Hepatocyte (in vitro differentiated cells): ENCODE results near the gene PDXDC1. TPM values are rescaled to one million over a fixed set of nuclear protein-coding genes. Genes with fewer than 3 reads are reported as not detected.
"Not testable (repeated sequence)": the region's sequence is repeated elsewhere in the genome, so short reads cannot be mapped to it uniquely, and the experiment has no call there.

Experiments
- DNase-seq: peaks from one replicate; pipeline ENCODE4 v3.0.0-alpha.2; 2016; ENCODE audit warnings: low spot score
- H2AFZ ChIP-seq: fragments of 200-600 bp; sonication (generic); 2 replicates; pipeline ENCODE4 v1.6.0; 2016; ENCODE audit warnings: antibody characterized with exemption, mild to moderate bottlenecking
- H3K27ac ChIP-seq: fragments of 200-600 bp; sonication (generic); 2 replicates; pipeline ENCODE4 v1.5.1; 2016; ENCODE audit warnings: mild to moderate bottlenecking
- H3K27me3 ChIP-seq: fragments of 200-600 bp; sonication (generic); 2 replicates; pipeline ENCODE4 v1.6.1; 2016
- H3K36me3 ChIP-seq: fragments of 200-600 bp; sonication (generic); replicated peaks from 2 replicates; pipeline ENCODE4 v1.5.1; 2016; ENCODE audit warnings: low read depth; ENCODE audit not compliant: insufficient read depth
- H3K4me1 ChIP-seq: fragments of 200-600 bp; sonication (generic); 2 replicates; pipeline ENCODE4 v1.5.1; 2016; ENCODE audit warnings: mild to moderate bottlenecking, moderate library complexity; ENCODE audit not compliant: insufficient read depth
- H3K4me2 ChIP-seq: fragments of 200-600 bp; sonication (generic); 2 replicates; pipeline ENCODE4 v1.6.0; 2016
- H3K4me3 ChIP-seq: fragments of 200-600 bp; sonication (generic); 2 replicates; pipeline ENCODE4 v1.5.1; 2016; ENCODE audit warnings: mild to moderate bottlenecking
- H3K79me2 ChIP-seq: fragments of 200-600 bp; sonication (generic); 2 replicates; pipeline ENCODE4 v1.6.0; 2017; ENCODE audit warnings: mild to moderate bottlenecking
- H3K9me2 ChIP-seq: fragments of 200-600 bp; sonication (generic); replicated peaks from 2 replicates; pipeline ENCODE4 v1.6.0; 2017; ENCODE audit warnings: mild to moderate bottlenecking; ENCODE audit not compliant: insufficient read depth
- H3K9me3 ChIP-seq: fragments of 200-600 bp; sonication (generic); 2 replicates; pipeline ENCODE4 v1.5.1; 2016; ENCODE audit warnings: low read depth, mild to moderate bottlenecking
- H4K20me1 ChIP-seq: fragments of 200-600 bp; sonication (generic); 2 replicates; pipeline ENCODE4 v1.6.0; 2016; ENCODE audit warnings: mild to moderate bottlenecking; ENCODE audit not compliant: insufficient read depth, poor library complexity, severe bottlenecking
- WGBS: methylation state at CpG from one replicate; pipeline ENCODE4 v1.1.6; 2016; ENCODE audit warnings: low lambda C conversion rate; ENCODE audit errors: missing lambda C conversion rate; 5-methylcytosine and 5-hydroxymethylcytosine counted together
- polyA plus RNA-seq: library from polyadenylated mRNA; unstranded; fragments of >200 nt; fragmentation: Nextera tagmentation; extraction: Ambion mirVana; gene quantifications from 2 replicates; pipeline ENCODE4 v1.2.1, GENCODE V29; 2016
- total RNA-seq: library from RNA; depleted of rRNA; stranded (reverse); fragments of >200 nt; gene quantifications from 2 replicates; pipeline ENCODE4 v1.2.3, GENCODE V29; 2014

Gene PDXDC1
- total and polyA plus RNA-seq, 2 experiments from 2014 or later = 141 to 146 TPM

- not testable (repeated sequence) for DNase-seq, H3K9me2 ChIP-seq, H2AFZ ChIP-seq, H3K9me3 ChIP-seq, H3K36me3 ChIP-seq, H3K4me1 ChIP-seq, H3K27me3 ChIP-seq, H4K20me1 ChIP-seq
- 19% methylated on average over 11 of the region's 14 CpGs for WGBS
- Histone ChIP-seq H3K27ac (peak overlapping the region; percentile 93), H3K4me3 (peak overlapping the region; percentile 31), H3K4me2 (peak overlapping the region; percentile 74), H3K79me2 (peaks cover 20% of the 10 kb centered on the region)
Observed at GRCh38 chr16:15093571-15093954, 118.7 kb downstream of the PDXDC1 start.

GRCh38 chr16:15093955-15094827, 119.4 kb downstream of the PDXDC1 start, which contains the start of gene RRN3:
Gene RRN3, minus strand, starts transcription at chr16:15094272. Its CDS starts 39 bp downstream, at chr16:15094233.
- not testable (repeated sequence) for H3K9me3 ChIP-seq, H3K9me2 ChIP-seq, H3K4me1 ChIP-seq, H3K27me3 ChIP-seq, H4K20me1 ChIP-seq, H3K36me3 ChIP-seq
- Histone ChIP-seq H3K79me2 (peaks cover 20% of the 10 kb centered on the region), H3K27ac (peak within 1 kb of the TSS; percentile 93), H2AFZ (peak within 1 kb of the TSS; percentile 61), H3K4me3 (peak within 1 kb of the TSS; percentile 42), H3K4me2 (peak within 1 kb of the TSS; percentile 83)
- 6% methylated on average over 56 of the region's 56 CpGs for WGBS
- peak; percentile 96 for DNase-seq

GRCh38 chr16:15096583-15096972, 121.8 kb downstream of the PDXDC1 start:
- H3K27me3 ChIP-seq, H3K4me1 ChIP-seq, H3K4me3 ChIP-seq, H3K4me2 ChIP-seq, H3K9me3 ChIP-seq, H4K20me1 ChIP-seq, H3K9me2 ChIP-seq, H3K36me3 ChIP-seq, H2AFZ ChIP-seq, H3K27ac ChIP-seq, DNase-seq: not testable (repeated sequence)
- WGBS = 94% methylated on average over 9 of the region's 9 CpGs
- peaks cover 19% of the 10 kb centered on the region for H3K79me2 ChIP-seq

GRCh38 chr16:15099366-15099909, 124.6 kb downstream of the PDXDC1 start:
- not testable (repeated sequence) for H3K9me3 ChIP-seq, H3K4me2 ChIP-seq, H3K4me1 ChIP-seq, H3K79me2 ChIP-seq, H3K4me3 ChIP-seq, H3K9me2 ChIP-seq, H3K27me3 ChIP-seq, H2AFZ ChIP-seq, H4K20me1 ChIP-seq, H3K27ac ChIP-seq, DNase-seq, H3K36me3 ChIP-seq
- WGBS = 95% methylated on average over 2 of the region's 2 CpGs

- not testable (repeated sequence) for H3K27ac ChIP-seq, DNase-seq, H3K4me2 ChIP-seq, H3K36me3 ChIP-seq, H3K27me3 ChIP-seq, H3K9me3 ChIP-seq, H3K79me2 ChIP-seq, H2AFZ ChIP-seq, H3K4me3 ChIP-seq, H3K9me2 ChIP-seq, H4K20me1 ChIP-seq, H3K4me1 ChIP-seq
- 78% methylated on average over 5 of the region's 5 CpGs for WGBS
Observed at GRCh38 chr16:15100372-15100987, 125.7 kb downstream of the PDXDC1 start.

GRCh38 chr16:15127641-15128425, 153.0 kb downstream of the PDXDC1 start:
- not testable (repeated sequence) for H3K4me1 ChIP-seq, H3K4me2 ChIP-seq, H3K9me2 ChIP-seq, DNase-seq, H3K36me3 ChIP-seq, H3K27me3 ChIP-seq, H3K4me3 ChIP-seq, H4K20me1 ChIP-seq, H3K9me3 ChIP-seq, H3K27ac ChIP-seq, H3K79me2 ChIP-seq, H2AFZ ChIP-seq
- 99% methylated on average over 15 of the region's 48 CpGs for WGBS

GRCh38 chr16:15130256-15130932, 155.6 kb downstream of the PDXDC1 start:
- H3K4me3 ChIP-seq, H3K27me3 ChIP-seq, H3K9me3 ChIP-seq, DNase-seq, H3K9me2 ChIP-seq, H3K79me2 ChIP-seq, H3K4me2 ChIP-seq, H3K36me3 ChIP-seq, H3K4me1 ChIP-seq, H3K27ac ChIP-seq, H2AFZ ChIP-seq, H4K20me1 ChIP-seq: not testable (repeated sequence)
- 97% methylated on average over 25 of the region's 37 CpGs for WGBS
